Body of pancreas (tissue), 4 donors: Measurements from ENCODE around the gene NAP1L2. TPM values are rescaled to one million over a fixed set of nuclear protein-coding genes. Genes with fewer than 3 reads are reported as not detected.
"Not testable (repeated sequence)": the region's sequence is repeated elsewhere in the genome, so short reads cannot be mapped to it uniquely, and the experiment has no call there.

Experiments
- ATAC-seq: fragments of 150-250 bp; one replicate; pipeline ENCODE4 v1.9.1; 2016
- DNase-seq, 4 donors: peaks; one replicate each; pipeline ENCODE4 v3.0.0-alpha.2; 2019
- H3K27ac ChIP-seq, 4 donors: fragments of 200-600 bp; sonication (generic); 1 replicate in 3 of 4; 2 replicates in 1 of 4; pipeline versions ENCODE4 v1.5.1 to v1.6.1; 2016 to 2019; ENCODE audit warnings: mild to moderate bottlenecking in 1 of 4, mixed read lengths in 1 of 4, moderate library complexity in 1 of 4
- H3K27me3 ChIP-seq, 2 donors: fragments of 200-600 bp; sonication (generic); one replicate each; pipeline ENCODE4 v1.6.0; 2016; ENCODE audit warnings: mild to moderate bottlenecking in 1 of 2
- H3K36me3 ChIP-seq, 2 donors: fragments of 200-600 bp; sonication (generic); replicated peaks in 1 of 2; 2 replicates each; pipeline ENCODE4 v1.5.1; 2016; ENCODE audit warnings: low read depth in 2 of 2; ENCODE audit not compliant: insufficient read depth in 1 of 2
- H3K4me1 ChIP-seq: fragments of 200-600 bp; sonication (generic); one replicate; pipeline ENCODE4 v1.6.0; 2016
- H3K4me3 ChIP-seq, 2 donors: fragments of 200-600 bp; sonication (generic); 1 replicate in 1 of 2; 2 replicates in 1 of 2; pipeline ENCODE4 v1.5.1; 2016 to 2019
- H3K9me3 ChIP-seq, 3 donors: fragments of 200-600 bp; sonication (generic); 1 replicate in 2 of 3; 2 replicates in 1 of 3; pipeline ENCODE4 v1.5.1; 2016
- CTCF ChIP-seq, 7 experiments: fragments of 450-650 bp in 4 of 7; fragments of 200-600 bp in 3 of 7; sonication (generic) in 3 of 7; IDR thresholded peaks; one replicate each; pipeline ENCODE4 v1.5.1; 2016 to 2019; ENCODE audit warnings: antibody characterized with exemption in 7 of 7
- POLR2A ChIP-seq, 3 donors: fragments of 450-650 bp; IDR thresholded peaks; one replicate each; pipeline ENCODE4 v1.6.1; 2016; ENCODE audit warnings: antibody characterized with exemption in 3 of 3, mild to moderate bottlenecking in 2 of 3
- WGBS, 2 donors: methylation state at CpG; one replicate each; pipeline ENCODE4 v1.1.5; 2017; 5-methylcytosine and 5-hydroxymethylcytosine counted together
- intact Hi-C: fragments of 100-400 bp; cut with DNase I; formaldehyde crosslinking; loops from one replicate; pipeline ENCODE4 v1.15.1; 2023
- total RNA-seq, 2 donors: library from RNA; depleted of rRNA; stranded (reverse); fragments of >200 nt; gene quantifications; one replicate each; pipeline ENCODE4 v1.1.0, GENCODE V29; 2016

The NAP1L2 gene
- total RNA-seq, 2 donors from 2014 or later: 0.66 to 3.4 TPM

DNA sequence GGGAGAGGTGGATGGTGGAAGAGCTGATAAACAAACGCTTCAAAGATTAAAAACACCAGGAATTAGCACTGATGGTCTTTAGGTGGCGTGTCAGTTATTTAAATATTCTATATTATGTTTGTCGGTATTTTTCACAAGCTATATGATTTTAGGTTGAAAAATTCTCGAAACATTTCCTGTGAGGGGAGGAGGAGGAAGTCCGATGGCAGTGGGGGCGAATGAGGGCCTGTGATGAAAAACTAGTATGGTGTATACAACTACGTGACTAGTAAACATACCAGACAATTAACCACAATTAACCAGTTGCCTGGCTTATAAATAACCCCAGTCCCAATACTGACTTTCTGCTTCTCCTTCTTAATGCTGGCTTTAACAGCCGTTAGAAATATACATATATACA lies 595 bp upstream of the NAP1L2 start:
- TF ChIP-seq CTCF (IDR thresholded peaks at IDR 0.05) (no peak), POLR2A (IDR thresholded peaks at IDR 0.05) (no peak)
- Histone ChIP-seq H3K36me3 (no peaks in the 10 kb centered on the region), H3K4me1 (no peaks in the 10 kb centered on the region), H3K9me3 (no peaks in the 10 kb centered on the region), H3K27ac (peak overlapping the region in 2 of 4 donors; percentile 55 to 56), H3K27me3 (no peaks in the 10 kb centered on the region), H3K4me3 (peak overlapping the region in 1 of 2 donors; percentile 41)
- ATAC-seq (no peak), DNase-seq (no peak)
- intact Hi-C loops: no loop called here
- 6 to 9% methylated on average over 8 of the region's 8 CpGs for WGBS, 2 donors

DNA sequence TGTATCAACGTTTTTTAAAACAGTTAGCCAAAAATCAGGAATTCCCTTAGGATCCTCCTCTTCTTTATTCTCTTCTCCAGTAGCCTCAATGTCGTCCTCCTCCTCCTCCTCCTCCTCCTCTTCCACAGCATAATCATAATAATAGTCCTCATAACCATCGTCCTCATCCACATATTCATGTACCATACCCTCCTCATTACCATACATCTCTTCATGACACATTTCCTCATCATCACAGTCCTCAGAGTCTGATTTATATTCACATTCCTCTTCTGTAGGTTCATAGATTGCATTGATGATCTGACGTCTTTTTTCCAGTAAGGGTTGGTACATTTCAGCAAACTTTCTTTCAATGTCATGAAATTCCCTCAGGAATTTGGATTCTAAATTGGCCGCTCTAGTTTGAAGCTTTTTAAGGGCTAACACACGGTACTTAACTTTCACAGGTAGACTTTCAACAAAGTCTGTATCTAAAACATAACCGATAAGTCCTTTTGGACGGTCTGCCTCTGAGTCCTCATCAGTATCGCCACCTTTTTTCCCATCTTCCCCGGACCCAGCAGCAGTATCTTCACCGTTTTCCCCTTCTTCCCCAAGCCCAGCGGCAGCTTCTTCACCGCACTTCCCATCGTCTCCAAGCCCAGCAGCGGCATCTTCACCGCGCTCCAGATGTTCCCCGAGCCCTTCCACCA lies 771 bp downstream of the NAP1L2 start:
- ATAC-seq: peak; percentile 14
- TF ChIP-seq POLR2A (IDR thresholded peaks at IDR 0.05) (no peak), CTCF (IDR thresholded peaks at IDR 0.05) (no peak)
- Histone ChIP-seq H3K9me3 (no peaks in the 10 kb centered on the region), H3K4me1 (no peaks in the 10 kb centered on the region), H3K36me3 (no peaks in the 10 kb centered on the region), H3K4me3 (peak overlapping the region in 1 of 2 donors; percentile 41), H3K27ac (peak overlapping the region in 3 of 4 donors; percentile 39 to 56 (median 55)), H3K27me3 (no peaks in the 10 kb centered on the region)
- intact Hi-C loops: no loop called here
- 4 to 5% methylated on average over 15 to 18 of the region's 18 CpGs for WGBS, 2 donors
- DNase-seq: peak in 1 of 4 donors; percentile 8

DNA sequence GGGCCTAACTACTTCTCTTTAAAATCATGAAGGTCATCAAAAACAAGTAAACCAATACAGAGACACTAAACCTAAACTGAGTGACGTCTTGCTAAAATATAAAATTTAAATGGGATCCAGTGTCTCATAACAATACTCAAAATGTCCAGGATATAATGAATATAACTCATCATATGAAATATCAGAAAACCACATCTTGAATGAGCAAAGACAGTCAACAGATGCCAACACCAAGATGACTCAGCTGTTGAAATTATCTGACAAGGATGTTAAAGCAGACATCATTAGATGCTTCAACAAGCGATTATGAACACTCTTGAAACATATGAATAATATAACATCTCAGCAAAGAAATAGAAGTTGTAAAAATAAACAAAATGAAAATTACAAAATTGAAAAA lies 8.3 kb downstream of the NAP1L2 start:
- Histone ChIP-seq H3K27me3 (no peaks in the 10 kb centered on the region), H3K4me3 (no peak overlapping the region), H3K4me1 (no peaks in the 10 kb centered on the region), H3K36me3 (no peaks in the 10 kb centered on the region), H3K27ac (no peak overlapping the region), H3K9me3 (no peaks in the 10 kb centered on the region)
- intact Hi-C loops: no loop called here
- DNase-seq (no peak), ATAC-seq (no peak)
- TF ChIP-seq POLR2A (IDR thresholded peaks at IDR 0.05) (no peak), CTCF (IDR thresholded peaks at IDR 0.05) (no peak)
- WGBS, 2 donors: 60 to 72% methylated on average over 2 of the region's 2 CpGs

- DNase-seq (peak; percentile 36 to 73 (median 63)), ATAC-seq (peak; percentile 78)
- WGBS, 2 donors: 21 to 35% methylated on average over 2 to 5 of the region's 6 CpGs
Measured at GRCh38 chrX:73182502-73183114, 32.0 kb downstream of the NAP1L2 start.

GRCh38 chrX:73168945-73169344 lies 45.7 kb downstream of the NAP1L2 start:
- WGBS, 2 donors: 57 to 69% methylated on average over 1 of the region's 1 CpG

More at GRCh38 chrX:73182502-73183114, 32.0 kb downstream of the NAP1L2 start:
- H3K9me3 ChIP-seq: no peaks in the 10 kb centered on the region
- intact Hi-C loops: no loop called here
- H3K27ac ChIP-seq: peak overlapping the region in 1 of 4 donors; percentile 16
- peaks cover 7% of the 10 kb centered on the region for H3K4me1 ChIP-seq
- TF ChIP-seq POLR2A (IDR thresholded peaks at IDR 0.05) (no peak), CTCF (IDR thresholded peaks at IDR 0.05) (no peak)
- H3K27me3 ChIP-seq: no peaks in the 10 kb centered on the region
- H3K4me3 ChIP-seq: no peak overlapping the region
- H3K36me3 ChIP-seq: no peaks in the 10 kb centered on the region

More at GRCh38 chrX:73168945-73169344, 45.7 kb downstream of the NAP1L2 start:
- DNase-seq, intact Hi-C loops, H3K27ac ChIP-seq, H3K9me3 ChIP-seq, ATAC-seq, H3K4me1 ChIP-seq, H3K36me3 ChIP-seq, H3K4me3 ChIP-seq, H3K27me3 ChIP-seq: not testable (repeated sequence)

Other genes with a start within 250 kb of the NAP1L2 start
- not detected for gene PABPC1L2B, start 211.9 kb downstream of the NAP1L2 start, total RNA-seq
- not detected for gene PABPC1L2A, start 135.3 kb downstream of the NAP1L2 start, total RNA-seq
- gene CDX4, start 232.2 kb upstream of the NAP1L2 start, total RNA-seq: not detected